ENCODE data around the gene UPK3A.
"Not testable (repeated sequence)": the region's sequence is repeated elsewhere in the genome, so short reads cannot be mapped to it uniquely, and the experiment has no call there.

Gene UPK3A

DNA sequence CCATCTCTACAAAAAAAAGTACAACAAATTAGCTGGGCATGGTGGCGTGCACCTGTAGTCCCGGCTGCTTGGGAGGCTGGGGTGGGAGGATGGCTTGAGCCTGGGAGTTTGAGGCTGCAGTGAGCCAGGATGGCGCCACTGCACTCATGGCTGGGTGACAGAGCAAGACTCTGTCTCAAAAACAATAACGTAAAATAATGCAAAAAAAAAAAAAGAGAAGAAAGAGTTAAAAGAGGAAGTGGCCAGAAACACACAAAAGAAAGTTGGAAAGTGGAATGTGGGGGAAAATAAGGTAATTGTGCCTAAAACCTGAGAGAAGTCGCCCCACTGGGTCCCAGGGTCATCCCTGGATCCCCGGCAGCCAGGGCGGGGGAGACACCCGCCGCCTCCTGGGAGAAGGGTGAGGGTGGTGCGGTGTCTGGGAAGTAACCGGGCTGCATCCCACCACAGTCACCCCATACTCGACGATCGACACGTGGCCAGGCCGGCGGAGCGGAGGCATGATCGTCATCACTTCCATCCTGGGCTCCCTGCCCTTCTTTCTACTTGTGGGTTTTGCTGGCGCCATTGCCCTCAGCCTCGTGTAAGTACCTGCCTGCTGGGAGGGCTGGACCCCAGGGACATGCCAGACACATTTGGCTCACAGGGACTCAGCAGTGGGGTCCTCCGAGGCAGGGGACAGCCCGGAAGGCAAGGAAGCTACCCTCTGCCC is 8.1 kb downstream of the UPK3A start:
- peak; percentile 66 for DNase-seq (ENCODE audit: low read depth)
- H3K4me3 ChIP-seq (ENCODE audit: low read depth, low read length), result no peak overlapping the region
- no peak for TF ChIP-seq POLR2A (IDR thresholded peaks at IDR 0.05; ENCODE audit: extremely low read depth, insufficient read length)
- TF ChIP-seq, protein P1, sequence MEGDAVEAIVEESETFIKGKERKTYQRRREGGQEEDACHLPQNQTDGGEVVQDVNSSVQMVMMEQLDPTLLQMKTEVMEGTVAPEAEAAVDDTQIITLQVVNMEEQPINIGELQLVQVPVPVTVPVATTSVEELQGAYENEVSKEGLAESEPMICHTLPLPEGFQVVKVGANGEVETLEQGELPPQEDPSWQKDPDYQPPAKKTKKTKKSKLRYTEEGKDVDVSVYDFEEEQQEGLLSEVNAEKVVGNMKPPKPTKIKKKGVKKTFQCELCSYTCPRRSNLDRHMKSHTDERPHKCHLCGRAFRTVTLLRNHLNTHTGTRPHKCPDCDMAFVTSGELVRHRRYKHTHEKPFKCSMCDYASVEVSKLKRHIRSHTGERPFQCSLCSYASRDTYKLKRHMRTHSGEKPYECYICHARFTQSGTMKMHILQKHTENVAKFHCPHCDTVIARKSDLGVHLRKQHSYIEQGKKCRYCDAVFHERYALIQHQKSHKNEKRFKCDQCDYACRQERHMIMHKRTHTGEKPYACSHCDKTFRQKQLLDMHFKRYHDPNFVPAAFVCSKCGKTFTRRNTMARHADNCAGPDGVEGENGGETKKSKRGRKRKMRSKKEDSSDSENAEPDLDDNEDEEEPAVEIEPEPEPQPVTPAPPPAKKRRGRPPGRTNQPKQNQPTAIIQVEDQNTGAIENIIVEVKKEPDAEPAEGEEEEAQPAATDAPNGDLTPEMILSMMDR (IDR thresholded peaks at IDR 0.05; ENCODE audit: low read depth, low read length), result peak; percentile 5

DNA sequence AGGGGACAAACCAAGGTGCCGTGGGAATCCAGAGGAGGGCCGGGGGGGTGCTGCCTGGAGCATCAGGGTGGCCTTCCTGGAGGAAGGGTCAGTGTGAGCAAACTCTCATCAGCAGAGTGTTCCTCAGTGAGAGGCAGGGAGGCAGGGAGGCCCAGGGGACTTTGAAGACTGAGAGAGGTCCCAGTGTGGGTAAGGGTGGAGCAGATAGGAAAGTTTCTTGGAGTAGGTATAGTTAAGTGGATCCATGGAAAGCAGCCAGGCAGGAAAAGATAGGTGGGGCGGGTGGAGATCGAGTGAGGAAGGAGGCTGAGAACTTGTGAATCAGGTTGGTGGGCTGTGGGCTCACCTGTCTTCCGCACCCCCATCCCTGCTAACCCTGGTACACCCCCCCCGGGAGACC is 9.3 kb downstream of the UPK3A start:
- no peak for DNase-seq (ENCODE audit: low read depth)
- no peak overlapping the region for H3K4me3 ChIP-seq (ENCODE audit: low read depth, low read length)
- TF ChIP-seq POLR2A (IDR thresholded peaks at IDR 0.05; ENCODE audit: extremely low read depth, insufficient read length) (no peak), MYC (IDR thresholded peaks at IDR 0.05; ENCODE audit: low read depth, low read length) (no peak)
- TF ChIP-seq, protein P1 (IDR thresholded peaks at IDR 0.05; ENCODE audit: low read depth, low read length), result no peak
- TF ChIP-seq, protein P2, sequence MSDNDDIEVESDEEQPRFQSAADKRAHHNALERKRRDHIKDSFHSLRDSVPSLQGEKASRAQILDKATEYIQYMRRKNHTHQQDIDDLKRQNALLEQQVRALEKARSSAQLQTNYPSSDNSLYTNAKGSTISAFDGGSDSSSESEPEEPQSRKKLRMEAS (IDR thresholded peaks at IDR 0.05; ENCODE audit: low read depth, low read length), result no peak

DNA sequence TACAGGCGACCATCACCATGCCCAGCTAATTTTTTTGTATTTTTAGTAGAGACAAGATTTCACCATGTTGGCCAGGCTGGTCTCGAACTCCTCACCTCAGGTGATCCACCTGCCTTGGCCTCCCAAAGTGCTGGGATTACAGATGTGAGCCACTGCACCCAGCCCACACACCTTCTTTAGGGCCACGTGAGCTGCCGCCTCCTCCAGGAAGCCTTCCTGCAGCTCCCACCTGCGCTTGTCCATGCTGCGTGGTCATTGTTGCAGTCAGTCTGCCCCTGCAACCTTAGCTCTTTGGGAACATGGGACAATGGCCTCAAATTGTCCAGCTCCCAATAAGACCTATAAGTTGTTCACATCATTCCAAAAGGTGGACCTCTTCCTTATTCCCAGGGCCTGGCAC is 10.3 kb downstream of the UPK3A start:
- not testable (repeated sequence) for H3K4me3 ChIP-seq (ENCODE audit: low read depth, low read length); DNase-seq (ENCODE audit: low read depth)

DNA sequence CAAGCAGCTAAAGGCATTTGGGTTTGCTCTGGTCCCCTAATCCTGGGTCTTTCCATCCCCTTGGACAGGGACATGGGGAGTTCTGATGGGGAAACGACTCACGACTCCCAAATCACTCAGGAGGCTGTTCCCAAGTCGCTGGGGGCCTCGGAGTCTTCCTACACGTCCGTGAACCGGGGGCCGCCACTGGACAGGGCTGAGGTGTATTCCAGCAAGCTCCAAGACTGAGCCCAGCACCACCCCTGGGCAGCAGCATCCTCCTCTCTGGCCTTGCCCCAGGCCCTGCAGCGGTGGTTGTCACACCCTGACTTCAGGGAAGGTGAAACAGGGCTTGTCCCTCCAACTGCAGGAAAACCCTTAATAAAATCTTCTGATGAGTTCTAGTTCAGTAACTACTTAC is 10.7 kb downstream of the UPK3A start:
- no peak for DNase-seq (ENCODE audit: low read depth)
- no peak for TF ChIP-seq MYC (IDR thresholded peaks at IDR 0.05; ENCODE audit: low read depth, low read length)
- TF ChIP-seq, protein P2 (IDR thresholded peaks at IDR 0.05; ENCODE audit: low read depth, low read length), result no peak
- TF ChIP-seq, protein P1 (IDR thresholded peaks at IDR 0.05; ENCODE audit: low read depth, low read length), result no peak
- H3K4me3 ChIP-seq (ENCODE audit: low read depth, low read length), result no peak overlapping the region

DNA sequence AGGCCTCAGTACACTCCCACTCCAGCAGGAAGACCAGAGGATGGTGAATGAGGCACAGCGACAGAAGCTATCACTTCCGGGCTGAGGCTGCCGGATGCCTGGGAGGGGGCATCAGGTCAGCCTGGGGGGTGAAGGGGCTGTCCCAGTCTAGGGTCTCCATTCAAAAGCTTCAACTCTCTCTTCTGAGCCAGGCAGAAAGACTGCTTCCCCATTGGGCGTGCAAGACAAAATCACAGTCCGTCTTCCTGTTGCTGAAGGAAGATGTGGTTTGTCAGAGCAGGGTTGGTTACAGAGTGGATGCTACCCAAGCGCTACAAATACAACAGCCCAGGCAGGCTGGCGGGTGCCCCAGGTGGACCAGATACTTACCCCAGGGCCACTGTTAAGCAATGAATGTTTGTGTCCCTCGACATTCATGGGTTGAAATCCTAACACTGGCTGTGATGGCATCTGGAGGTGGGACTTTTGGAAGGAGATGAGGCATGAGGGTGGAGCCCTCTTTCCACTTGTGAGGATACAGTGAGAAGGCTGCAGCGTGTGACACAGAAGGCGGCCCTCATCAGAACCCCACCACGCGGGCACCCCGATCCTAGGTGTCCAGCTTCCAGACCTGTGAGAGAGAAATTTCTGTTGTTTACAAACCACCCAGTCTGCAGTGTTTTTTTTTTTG is 12.0 kb downstream of the UPK3A start:
- no peak overlapping the region for H3K4me3 ChIP-seq (ENCODE audit: low read depth, low read length)
- TF ChIP-seq POLR2A (IDR thresholded peaks at IDR 0.05; ENCODE audit: extremely low read depth, insufficient read length), result no peak
- TF ChIP-seq, protein P2 (IDR thresholded peaks at IDR 0.05; ENCODE audit: low read depth, low read length), result no peak
- no peak for TF ChIP-seq MYC (IDR thresholded peaks at IDR 0.05; ENCODE audit: low read depth, low read length)
- TF ChIP-seq, protein P1 (IDR thresholded peaks at IDR 0.05; ENCODE audit: low read depth, low read length), result no peak
- peak; percentile 30 for DNase-seq (ENCODE audit: low read depth)

DNA sequence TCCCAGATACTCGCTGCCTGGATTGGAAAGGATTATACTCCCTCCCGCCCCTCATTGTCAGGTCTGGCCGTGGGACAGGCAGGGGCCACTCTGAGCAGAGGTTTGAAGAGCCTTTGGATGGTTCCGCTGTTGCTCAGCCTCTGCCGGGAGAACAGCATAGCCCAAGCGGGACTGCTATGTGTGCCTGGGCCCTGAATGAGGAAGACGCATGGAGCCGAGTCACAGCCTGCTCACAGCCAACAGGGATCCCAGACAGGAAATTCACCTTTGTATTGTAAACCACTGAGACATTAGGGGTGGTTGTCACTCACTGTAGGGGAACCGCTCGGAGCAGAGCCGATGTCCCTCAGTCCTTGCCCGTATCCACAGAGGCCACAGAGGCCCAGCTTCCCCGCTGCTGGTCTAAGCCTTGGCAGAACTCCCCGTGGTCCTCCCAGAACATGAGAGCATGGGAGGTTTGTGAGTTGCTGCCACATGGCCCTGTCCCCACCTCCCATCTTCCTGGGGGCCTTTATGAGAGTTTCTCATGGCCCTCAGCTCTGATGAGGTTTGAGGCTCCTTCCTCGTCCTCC is 14.3 kb downstream of the UPK3A start:
- DNase-seq (ENCODE audit: low read depth), result no peak
- H3K4me3 ChIP-seq (ENCODE audit: low read depth, low read length), result no peak overlapping the region
- TF ChIP-seq, protein P1 (IDR thresholded peaks at IDR 0.05; ENCODE audit: low read depth, low read length), result no peak
- TF ChIP-seq, protein P2 (IDR thresholded peaks at IDR 0.05; ENCODE audit: low read depth, low read length), result no peak
- TF ChIP-seq POLR2A (IDR thresholded peaks at IDR 0.05; ENCODE audit: extremely low read depth, insufficient read length), result no peak
- TF ChIP-seq MYC (IDR thresholded peaks at IDR 0.05; ENCODE audit: low read depth, low read length), result no peak

Measured in NB4 (cell line).